IMR-90 (cell line): ENCODE results near the gene KTI12. TPM values are rescaled to one million over a fixed set of nuclear protein-coding genes. Genes with fewer than 3 reads are reported as not detected.

ENCODE experiments used
- ATAC-seq: fragments of 200-7000 bp; cut with Tn5 transposase; 2 replicates; pipeline ENCODE4 v1.9.1; 2020; ENCODE audit warnings: low read depth, mild to moderate bottlenecking, moderate library complexity
- BruUV-seq: library from RNA; stranded (reverse); fragments of 400-500 nt; replicated peaks from 2 replicates; lab custom pipeline; 2021; lab: Mats Ljungman, UMichigan
- CTCF ChIA-PET: fragments of 300-600 bp; formaldehyde crosslinking; extraction: SDS; loops from one replicate; lab custom pipeline; 2021; ENCODE audit warnings: antibody characterized with exemption; lab: Yijun Ruan, JAX
- POLR2A ChIA-PET: fragments of 300-600 bp; sonication (Branson Sonifier 250); formaldehyde crosslinking; loops from one replicate; lab custom pipeline; 2022; ENCODE audit warnings: antibody characterized with exemption; ENCODE audit not compliant: unreplicated experiment; lab: Charles Lee
- DNase-seq: peaks from one replicate; pipeline ENCODE4 v3.0.0; 2013
- H2AFZ ChIP-seq: replicated peaks from 2 replicates; pipeline ENCODE3; 2013; ENCODE audit warnings: low read length, mild to moderate bottlenecking; ENCODE audit not compliant: poor library complexity
- H2AK5ac ChIP-seq: 2 replicates; pipeline ENCODE4 v1.6.1; 2013; ENCODE audit warnings: low read depth, low read length, inconsistent platforms
- H2AK9ac ChIP-seq: replicated peaks from 2 replicates; pipeline ENCODE3; 2013; ENCODE audit warnings: mild to moderate bottlenecking, low read depth, low read length, moderate library complexity; ENCODE audit not compliant: poor library complexity
- H2BK120ac ChIP-seq: 2 replicates; pipeline ENCODE4 v1.6.1; 2013; ENCODE audit warnings: low read depth, low read length, inconsistent platforms
- H2BK15ac ChIP-seq: 3 replicates; pipeline ENCODE4 v1.6.1; 2013; ENCODE audit warnings: low read depth, low read length, inconsistent platforms
- H2BK20ac ChIP-seq: 2 replicates; pipeline ENCODE4 v1.6.1; 2013; ENCODE audit warnings: low read depth, mild to moderate bottlenecking, inconsistent platforms, low read length, moderate library complexity
- H2BK5ac ChIP-seq: 2 replicates; pipeline ENCODE4 v1.6.1; 2013; ENCODE audit warnings: mild to moderate bottlenecking, low read depth, low read length, inconsistent platforms; ENCODE audit not compliant: poor library complexity, severe bottlenecking
- H3K14ac ChIP-seq: replicated peaks from 2 replicates; pipeline ENCODE4 v1.6.1; 2013; ENCODE audit warnings: low read depth, low read length, inconsistent platforms
- H3K18ac ChIP-seq: 2 replicates; pipeline ENCODE4 v1.6.1; 2013; ENCODE audit warnings: low read depth, low read length, control low read depth
- H3K23ac ChIP-seq: 2 replicates; pipeline ENCODE4 v1.6.1; 2013; ENCODE audit warnings: low read depth, low read length, inconsistent platforms
- H3K27ac ChIP-seq: 2 replicates; pipeline ENCODE4 v1.5.1; 2013; ENCODE audit warnings: mild to moderate bottlenecking, control low read depth, low read length; ENCODE audit not compliant: insufficient read depth
- H3K27me3 ChIP-seq: 2 replicates; pipeline ENCODE4 v1.6.1; 2013; ENCODE audit warnings: low read length; ENCODE audit not compliant: control insufficient read depth, insufficient read depth
- H3K36me3 ChIP-seq: 2 replicates; pipeline ENCODE4 v1.6.1; 2013; ENCODE audit warnings: low read length, mixed read lengths; ENCODE audit not compliant: control insufficient read depth, insufficient read depth
- H3K4ac ChIP-seq: 2 replicates; pipeline ENCODE4 v1.6.1; 2013; ENCODE audit warnings: low read depth, low read length, inconsistent platforms
- H3K4me1 ChIP-seq: 2 replicates; pipeline ENCODE4 v1.6.1; 2013; ENCODE audit warnings: low read length, mixed read lengths; ENCODE audit not compliant: control insufficient read depth, insufficient read depth
- H3K4me2 ChIP-seq: 2 replicates; pipeline ENCODE4 v1.6.1; 2013; ENCODE audit warnings: low read depth, mild to moderate bottlenecking, control low read depth, low read length, moderate library complexity
- H3K4me3 ChIP-seq: 2 replicates; pipeline ENCODE4 v1.5.1; 2013; ENCODE audit warnings: low read depth, mild to moderate bottlenecking, control low read depth, low read length, moderate library complexity; ENCODE audit not compliant: insufficient read depth
- H3K56ac ChIP-seq: 2 replicates; pipeline ENCODE4 v1.6.1; 2013; ENCODE audit warnings: low read length, inconsistent platforms; ENCODE audit not compliant: insufficient read depth; ENCODE audit errors: extremely low read depth
- H3K79me1 ChIP-seq, 2 experiments: 2 replicates each; pipeline ENCODE4 v1.6.1; 2013; ENCODE audit warnings: low read length in 2 of 2, inconsistent platforms in 1 of 2, low read depth in 1 of 2
- H3K9ac ChIP-seq: 2 replicates; pipeline ENCODE4 v1.6.1; 2013; ENCODE audit warnings: low read depth, low read length, control low read depth
- H3K9me1 ChIP-seq: 2 replicates; pipeline ENCODE4 v1.6.1; 2013; ENCODE audit warnings: low read length, inconsistent platforms; ENCODE audit not compliant: insufficient read depth
- H3K9me3 ChIP-seq: 2 replicates; pipeline ENCODE4 v1.6.1; 2013; ENCODE audit warnings: low read length; ENCODE audit not compliant: control insufficient read depth, insufficient read depth
- H4K20me1 ChIP-seq: 2 replicates; pipeline ENCODE4 v1.6.1; 2013; ENCODE audit warnings: low read length, inconsistent platforms; ENCODE audit not compliant: insufficient read depth
- H4K5ac ChIP-seq: 2 replicates; pipeline ENCODE4 v1.6.1; 2013; ENCODE audit warnings: mild to moderate bottlenecking, low read depth, low read length, control low read depth
- H4K8ac ChIP-seq, 2 experiments: 2 replicates each; pipeline ENCODE4 v1.6.1; 2013; ENCODE audit warnings: low read depth in 2 of 2, low read length in 2 of 2, control low read depth in 1 of 2, inconsistent platforms in 1 of 2
- H4K91ac ChIP-seq: 2 replicates; pipeline ENCODE4 v1.6.1; 2013; ENCODE audit warnings: low read depth, low read length, inconsistent platforms; ENCODE audit not compliant: insufficient read depth
- BHLHE40 ChIP-seq: fragments of 150-350 bp; IDR thresholded peaks from 2 replicates; pipeline ENCODE4 v1.6.1; 2016; ENCODE audit warnings: mild to moderate bottlenecking, low read depth, low read length
- CEBPB ChIP-seq: IDR thresholded peaks from 2 replicates; pipeline ENCODE4 v1.6.1; 2012; ENCODE audit warnings: low read depth, low read length, improper control_type of control experiment
- CHD1 ChIP-seq: IDR thresholded peaks from 2 replicates; pipeline ENCODE4 v1.6.1; 2012; ENCODE audit warnings: low read depth, low read length, improper control_type of control experiment
- CTCF ChIP-seq: conservative IDR thresholded peaks from 2 replicates; pipeline ENCODE4 v1.5.1; 2012; ENCODE audit warnings: mild to moderate bottlenecking, low read depth, low read length, improper control_type of control experiment
- ELK1 ChIP-seq: fragments of 150-350 bp; IDR thresholded peaks from 2 replicates; pipeline ENCODE4 v1.6.1; 2016; ENCODE audit warnings: low read depth, mild to moderate bottlenecking, low read length, moderate library complexity, borderline replicate concordance
- FOS ChIP-seq: fragments of 150-350 bp; IDR thresholded peaks from 2 replicates; pipeline ENCODE4 v1.6.1; 2016; ENCODE audit warnings: low read depth, low read length
- MAFK ChIP-seq: IDR thresholded peaks from 2 replicates; pipeline ENCODE4 v1.6.1; 2012; ENCODE audit warnings: low read depth, low read length, improper control_type of control experiment
- MAZ ChIP-seq: IDR thresholded peaks from 2 replicates; pipeline ENCODE4 v1.6.1; 2012; ENCODE audit warnings: low read depth, mild to moderate bottlenecking, low read length, improper control_type of control experiment, moderate library complexity, borderline replicate concordance
- MXI1 ChIP-seq: IDR thresholded peaks from 2 replicates; pipeline ENCODE4 v1.6.1; 2012; ENCODE audit warnings: low read depth, mild to moderate bottlenecking, low read length, moderate library complexity, borderline replicate concordance
- POLR2A ChIP-seq: IDR thresholded peaks from 2 replicates; pipeline ENCODE4 v1.6.1; 2012; ENCODE audit warnings: mild to moderate bottlenecking, low read depth, low read length
- RAD21 ChIP-seq: IDR thresholded peaks from 2 replicates; pipeline ENCODE4 v1.6.1; 2012; ENCODE audit warnings: low read length, improper control_type of control experiment
- RFX5 ChIP-seq: IDR thresholded peaks from 2 replicates; pipeline ENCODE4 v1.8.0; 2012; ENCODE audit warnings: low read depth, mild to moderate bottlenecking, low read length, moderate library complexity
- SMC3 ChIP-seq: fragments of 150-350 bp; IDR thresholded peaks from 2 replicates; pipeline ENCODE4 v1.6.1; 2016; ENCODE audit warnings: low read depth, mild to moderate bottlenecking, antibody characterized with exemption, low read length, moderate library complexity
- USF2 ChIP-seq: fragments of 150-350 bp; IDR thresholded peaks from 2 replicates; pipeline ENCODE4 v1.6.1; 2017; ENCODE audit warnings: mild to moderate bottlenecking, antibody characterized with exemption, low read length, low read depth
- WGBS, 2 experiments: methylation state at CpG; one replicate each; pipeline versions ENCODE4 v1.1.5 to v1.1.7; 2013; ENCODE audit warnings: missing lambda C conversion rate in 2 of 2; ENCODE audit not compliant: insufficient read length in 1 of 2; ENCODE audit errors: extremely low coverage in 2 of 2; 5-methylcytosine and 5-hydroxymethylcytosine counted together
- dilution Hi-C: fragments of 300-500 bp; cut with HindIII; formaldehyde crosslinking; loops from one replicate; pipeline ENCODE4 v1.14.3; 2018; ENCODE audit warnings: low sequenced_read_pairs; ENCODE audit not compliant: unreplicated experiment
- in situ Hi-C: fragments of 300-500 bp; cut with MboI; formaldehyde crosslinking; loops from 3 replicates; pipeline ENCODE4 v1.14.3; 2019; ENCODE audit warnings: low sequenced_read_pairs, inconsistent platforms, mixed read lengths
- intact Hi-C: fragments of 100-400 bp; cut with micrococcal nuclease; formaldehyde crosslinking; loops from 2 replicates; pipeline ENCODE4 v1.10.0; 2022
- polyA plus RNA-seq, 3 experiments: library from polyadenylated mRNA; depleted of rRNA; stranded (reverse); fragments of >200 nt; gene quantifications; 2 replicates each; pipeline ENCODE4 v1.2.3, GENCODE V29; 2012; ENCODE audit warnings: low replicate concordance in 1 of 3
- total RNA-seq: library from RNA; depleted of rRNA; stranded (reverse); fragments of >200 nt; gene quantifications from 2 replicates; pipeline ENCODE4 v1.2.3, GENCODE V29; 2012

The KTI12 gene
- total and polyA plus RNA-seq, 2 of the 4 experiments (the other 2 are of a cell fraction) = 15.2 to 16.3 TPM

- Histone ChIP-seq H2AFZ (no peak overlapping the region), H3K79me1 (peaks cover 27 to 76% of the 10 kb centered on the region in 2 experiments), H4K5ac (no peak overlapping the region), H4K20me1 (peaks cover 6% of the 10 kb centered on the region; the same call in 1 of the 2 replicates), H3K23ac (no peak overlapping the region), H3K4me2 (no peak overlapping the region), H2BK15ac (no peak overlapping the region), H3K9me1 (peaks cover 18% of the 10 kb centered on the region), H3K18ac (no peak overlapping the region), H2AK9ac (no peak overlapping the region), H3K27ac (no peak overlapping the region), H3K36me3 (peaks cover 5% of the 10 kb centered on the region), H3K4ac (no peak overlapping the region), H3K27me3 (no peaks in the 10 kb centered on the region), H4K91ac (no peak overlapping the region), H2BK5ac (no peak overlapping the region), H3K9me3 (no peaks in the 10 kb centered on the region), H4K8ac (no peak overlapping the region), H3K56ac (no peak overlapping the region), H3K4me3 (no peak overlapping the region), H3K4me1 (peaks cover 5% of the 10 kb centered on the region), H2BK120ac (no peak overlapping the region), H2AK5ac (no peak overlapping the region), H3K9ac (no peak overlapping the region), H2BK20ac (no peak overlapping the region), H3K14ac (no peak overlapping the region)
- intact Hi-C loops = no loop called here
- DNase-seq (no peak), ATAC-seq (no peak)
- POLR2A ChIA-PET = no interaction called here
- BruUV-seq = no TSS peak
- in situ Hi-C loops = no loop called here
- CTCF ChIA-PET = no interaction called here
- no peak for TF ChIP-seq POLR2A
- no peak for TF ChIP-seq CEBPB
- no peak for TF ChIP-seq SMC3
- TF ChIP-seq CHD1 = no peak
- no peak for TF ChIP-seq RAD21
- no peak for TF ChIP-seq CTCF
- no peak for TF ChIP-seq USF2
- no peak for TF ChIP-seq MAFK
- no peak for TF ChIP-seq RFX5
- TF ChIP-seq MAZ = no peak
- no peak for TF ChIP-seq FOS
- TF ChIP-seq BHLHE40 = no peak
- no peak for TF ChIP-seq ELK1
- no peak for TF ChIP-seq MXI1
- WGBS, 2 experiments = no CpG with 5 or more reads among the region's 3 CpGs
- dilution Hi-C loops = no loop called here
Observed at GRCh38 chr1:51982161-51982560, 51.4 kb downstream of the KTI12 start.
